Hepatocyte (in vitro differentiated cells): Measurements from ENCODE around the gene LY6G5C. TPM values are rescaled to one million over a fixed set of nuclear protein-coding genes. Genes with fewer than 3 reads are reported as not detected.

Experiments used
- DNase-seq: peaks from one replicate; pipeline ENCODE4 v3.0.0-alpha.2; 2016; ENCODE audit warnings: low spot score
- H2AFZ ChIP-seq: fragments of 200-600 bp; sonication (generic); 2 replicates; pipeline ENCODE4 v1.6.0; 2016; ENCODE audit warnings: antibody characterized with exemption, mild to moderate bottlenecking
- H3K27ac ChIP-seq: fragments of 200-600 bp; sonication (generic); 2 replicates; pipeline ENCODE4 v1.5.1; 2016; ENCODE audit warnings: mild to moderate bottlenecking
- H3K27me3 ChIP-seq: fragments of 200-600 bp; sonication (generic); 2 replicates; pipeline ENCODE4 v1.6.1; 2016
- H3K36me3 ChIP-seq: fragments of 200-600 bp; sonication (generic); replicated peaks from 2 replicates; pipeline ENCODE4 v1.5.1; 2016; ENCODE audit warnings: low read depth; ENCODE audit not compliant: insufficient read depth
- H3K4me1 ChIP-seq: fragments of 200-600 bp; sonication (generic); 2 replicates; pipeline ENCODE4 v1.5.1; 2016; ENCODE audit warnings: mild to moderate bottlenecking, moderate library complexity; ENCODE audit not compliant: insufficient read depth
- H3K4me2 ChIP-seq: fragments of 200-600 bp; sonication (generic); 2 replicates; pipeline ENCODE4 v1.6.0; 2016
- H3K4me3 ChIP-seq: fragments of 200-600 bp; sonication (generic); 2 replicates; pipeline ENCODE4 v1.5.1; 2016; ENCODE audit warnings: mild to moderate bottlenecking
- H3K79me2 ChIP-seq: fragments of 200-600 bp; sonication (generic); 2 replicates; pipeline ENCODE4 v1.6.0; 2017; ENCODE audit warnings: mild to moderate bottlenecking
- H3K9me2 ChIP-seq: fragments of 200-600 bp; sonication (generic); replicated peaks from 2 replicates; pipeline ENCODE4 v1.6.0; 2017; ENCODE audit warnings: mild to moderate bottlenecking; ENCODE audit not compliant: insufficient read depth
- H3K9me3 ChIP-seq: fragments of 200-600 bp; sonication (generic); 2 replicates; pipeline ENCODE4 v1.5.1; 2016; ENCODE audit warnings: low read depth, mild to moderate bottlenecking
- H4K20me1 ChIP-seq: fragments of 200-600 bp; sonication (generic); 2 replicates; pipeline ENCODE4 v1.6.0; 2016; ENCODE audit warnings: mild to moderate bottlenecking; ENCODE audit not compliant: insufficient read depth, poor library complexity, severe bottlenecking
- CTCF ChIP-seq: fragments of 200-600 bp; sonication (generic); IDR thresholded peaks from 2 replicates; pipeline ENCODE4 v1.5.1; 2016; ENCODE audit warnings: antibody characterized with exemption, mild to moderate bottlenecking; ENCODE audit not compliant: poor library complexity
- EZH2 ChIP-seq: fragments of 200-600 bp; sonication (generic); IDR thresholded peaks from 2 replicates; pipeline ENCODE4 v1.6.1; 2016; ENCODE audit warnings: antibody characterized with exemption, mild to moderate bottlenecking, borderline replicate concordance
- EZH2phosphoT487 ChIP-seq: fragments of 200-600 bp; sonication (generic); IDR thresholded peaks from one replicate; pipeline ENCODE4 v1.6.1; 2018; ENCODE audit warnings: antibody characterized with exemption, mild to moderate bottlenecking, low read depth, moderate library complexity; ENCODE audit not compliant: unreplicated experiment, severe bottlenecking
- WGBS: methylation state at CpG from one replicate; pipeline ENCODE4 v1.1.6; 2016; ENCODE audit warnings: low lambda C conversion rate; ENCODE audit errors: missing lambda C conversion rate; 5-methylcytosine and 5-hydroxymethylcytosine counted together
- polyA plus RNA-seq: library from polyadenylated mRNA; unstranded; fragments of >200 nt; fragmentation: Nextera tagmentation; extraction: Ambion mirVana; gene quantifications from 2 replicates; pipeline ENCODE4 v1.2.1, GENCODE V29; 2016
- total RNA-seq: library from RNA; depleted of rRNA; stranded (reverse); fragments of >200 nt; gene quantifications from 2 replicates; pipeline ENCODE4 v1.2.3, GENCODE V29; 2014

Gene LY6G5C
- total and polyA plus RNA-seq, 2 experiments from 2014 or later = 0.63 TPM; not detected in 1

GRCh38 chr6:31666337-31666965 is 14.4 kb downstream of the LY6G5C start:
- Histone ChIP-seq H3K4me2 (peak overlapping the region; percentile 95), H3K27ac (peak overlapping the region; percentile 89), H3K79me2 (peaks cover 59% of the 10 kb centered on the region), H3K9me3 (no peaks in the 10 kb centered on the region), H3K4me1 (peaks cover 13% of the 10 kb centered on the region), H3K4me3 (peak overlapping the region; percentile 76), H3K27me3 (no peaks in the 10 kb centered on the region), H3K36me3 (no peaks in the 10 kb centered on the region), H4K20me1 (no peaks in the 10 kb centered on the region), H2AFZ (peak overlapping the region; percentile 45), H3K9me2 (no peaks in the 10 kb centered on the region)
- no peak for DNase-seq
- WGBS = 12% methylated on average over 13 of the region's 15 CpGs
- TF ChIP-seq EZH2phosphoT487 = no peak
- no peak for TF ChIP-seq EZH2

- Histone ChIP-seq H4K20me1 (no peaks in the 10 kb centered on the region), H3K27ac (peak within 1 kb of the TSS; percentile 93), H3K4me1 (peaks cover 19% of the 10 kb centered on the region), H2AFZ (peak within 1 kb of the TSS; percentile 45), H3K27me3 (no peaks in the 10 kb centered on the region), H3K4me3 (peak within 1 kb of the TSS; percentile 76), H3K36me3 (no peaks in the 10 kb centered on the region), H3K9me3 (no peaks in the 10 kb centered on the region), H3K4me2 (peak within 1 kb of the TSS; percentile 95), H3K9me2 (no peaks in the 10 kb centered on the region), H3K79me2 (peaks cover 63% of the 10 kb centered on the region)
- 1% methylated on average over 50 of the region's 63 CpGs for WGBS
- peak; percentile 98 for DNase-seq
- TF ChIP-seq EZH2phosphoT487 (no peak), EZH2 (no peak), CTCF (no peak)
Measured at GRCh38 chr6:31665501-31666336, 15.1 kb downstream of the LY6G5C start, which contains the start of gene CSNK2B. CSNK2B (plus strand) TSS chr6:31666080; CDS start chr6:31666832, 752 bp downstream.

GRCh38 chr6:31664790-31665500 is 15.9 kb downstream of the LY6G5C start, which contains the start of gene GPANK1:
GPANK1 (minus strand) TSS chr6:31664997; CDS start chr6:31664478, 519 bp downstream.
- peak within 1 kb of the TSS; percentile 93 for H3K27ac ChIP-seq
- H3K9me3 ChIP-seq = no peaks in the 10 kb centered on the region
- peak within 1 kb of the TSS; percentile 60 for H2AFZ ChIP-seq
- no peaks in the 10 kb centered on the region for H4K20me1 ChIP-seq
- H3K4me2 ChIP-seq = peak within 1 kb of the TSS; percentile 81
- no peaks in the 10 kb centered on the region for H3K27me3 ChIP-seq
- no peaks in the 10 kb centered on the region for H3K36me3 ChIP-seq
- no peaks in the 10 kb centered on the region for H3K9me2 ChIP-seq
- TF ChIP-seq EZH2phosphoT487 (no peak), CTCF (no peak), EZH2 (no peak)
- peak; percentile 95 for DNase-seq
- peak within 1 kb of the TSS; percentile 47 for H3K4me3 ChIP-seq
- H3K79me2 ChIP-seq = peaks cover 68% of the 10 kb centered on the region
- WGBS = under 1% methylated on average over 39 of the region's 39 CpGs
- peaks cover 19% of the 10 kb centered on the region for H3K4me1 ChIP-seq
